WTC11 (cell line): ENCODE results near the gene SEPSECS. TPM values are rescaled to one million over a fixed set of nuclear protein-coding genes. Genes with fewer than 3 reads are reported as not detected.

Source experiments
- ATAC-seq: fragments of 200-7000 bp; cut with Tn5 transposase; 2 replicates; pipeline ENCODE4 v1.10.0; 2021; ENCODE audit warnings: mild to moderate bottlenecking, moderate library complexity
- CTCF ChIA-PET: fragments of 300-600 bp; sonication (Branson Sonifier 250); formaldehyde crosslinking; loops from one replicate; lab custom pipeline; 2021; ENCODE audit warnings: antibody characterized with exemption; lab: Charles Lee
- POLR2A ChIA-PET: fragments of 350-600 bp; sonication (Branson Sonifier 250); formaldehyde crosslinking; loops from one replicate; lab custom pipeline; 2021; ENCODE audit warnings: antibody characterized with exemption; lab: Charles Lee
- DNase-seq: peaks from one replicate; pipeline ENCODE4 v3.0.0; 2021; ENCODE audit warnings: low spot score
- H3K27ac Mint-ChIP-seq: 2 replicates; pipeline ENCODE4 v1.8.0; 2021; ENCODE audit warnings: mixed read lengths
- H3K27me3 Mint-ChIP-seq: 2 replicates; pipeline ENCODE4 v1.8.0; 2021; ENCODE audit warnings: low read depth, mild to moderate bottlenecking, moderate library complexity, mixed read lengths
- H3K36me3 Mint-ChIP-seq: 2 replicates; pipeline ENCODE4 v1.8.0; 2021; ENCODE audit warnings: mixed read lengths
- H3K4me1 Mint-ChIP-seq: 2 replicates; pipeline ENCODE4 v1.8.0; 2022; ENCODE audit warnings: mixed read lengths
- H3K4me3 Mint-ChIP-seq: 2 replicates; pipeline ENCODE4 v1.8.0; 2021; ENCODE audit warnings: mild to moderate bottlenecking, moderate library complexity, mixed read lengths
- H3K9me3 Mint-ChIP-seq: 2 replicates; pipeline ENCODE4 v1.8.0; 2021; ENCODE audit warnings: mixed read lengths
- CTCF ChIP-seq: fragments of 200-600 bp; IDR thresholded peaks from 2 replicates; pipeline ENCODE4 v1.8.0; 2022; ENCODE audit warnings: antibody characterized with exemption
- ESRRA ChIP-seq: sonication (generic); formaldehyde crosslinking; IDR thresholded peaks from 2 replicates; pipeline ENCODE4 v1.8.1; 2022; ENCODE audit warnings: mild to moderate bottlenecking, missing genetic modification reagents, borderline replicate concordance
- FOXK1 ChIP-seq: sonication (generic); formaldehyde crosslinking; IDR thresholded peaks from 2 replicates; pipeline ENCODE4 v1.8.0; 2022; ENCODE audit warnings: mild to moderate bottlenecking, moderate library complexity, missing genetic modification reagents
- GTF2I ChIP-seq: fragments of 250-450 bp; sonication (Bioruptor Pico); conservative IDR thresholded peaks from 2 replicates; pipeline ENCODE4 v1.4.0; 2021; ENCODE audit warnings: mild to moderate bottlenecking
- HMGXB4 ChIP-seq: sonication (generic); formaldehyde crosslinking; IDR thresholded peaks from 2 replicates; pipeline ENCODE4 v1.8.1; 2023; ENCODE audit warnings: mild to moderate bottlenecking, moderate library complexity, missing genetic modification reagents
- IRF2 ChIP-seq: sonication (generic); formaldehyde crosslinking; IDR thresholded peaks from 2 replicates; pipeline ENCODE4 v1.8.0; 2022; ENCODE audit warnings: low read depth, missing genetic modification reagents, borderline replicate concordance
- MAX ChIP-seq: sonication (generic); formaldehyde crosslinking; IDR thresholded peaks from 2 replicates; pipeline ENCODE4 v1.8.0; 2022; ENCODE audit warnings: mild to moderate bottlenecking, missing genetic modification reagents
- MLX ChIP-seq: sonication (generic); formaldehyde crosslinking; IDR thresholded peaks from 2 replicates; pipeline ENCODE4 v1.8.1; 2023; ENCODE audit warnings: mild to moderate bottlenecking, missing genetic modification reagents, moderate library complexity
- MXD4 ChIP-seq: fragments of 250-450 bp; sonication (Bioruptor Pico); IDR thresholded peaks from 2 replicates; pipeline ENCODE4 v1.8.0; 2021; ENCODE audit warnings: mild to moderate bottlenecking, moderate library complexity, borderline replicate concordance
- PRRX2 ChIP-seq: fragments of 250-450 bp; sonication (Bioruptor Pico); IDR thresholded peaks from 2 replicates; pipeline ENCODE4 v1.8.0; 2021; ENCODE audit warnings: mild to moderate bottlenecking
- TCF7 ChIP-seq: sonication (generic); formaldehyde crosslinking; IDR thresholded peaks from 2 replicates; pipeline ENCODE4 v1.8.0; 2022; ENCODE audit warnings: mild to moderate bottlenecking, low read depth, missing genetic modification reagents, moderate library complexity
- TEAD4 ChIP-seq: sonication (generic); formaldehyde crosslinking; IDR thresholded peaks from 2 replicates; pipeline ENCODE4 v1.8.0; 2022; ENCODE audit warnings: mild to moderate bottlenecking, missing genetic modification reagents
- TP53 ChIP-seq: sonication (generic); formaldehyde crosslinking; IDR thresholded peaks from 2 replicates; pipeline ENCODE4 v1.8.1; 2023; ENCODE audit warnings: mild to moderate bottlenecking, missing genetic modification reagents
- ZBTB43 ChIP-seq: sonication (generic); formaldehyde crosslinking; IDR thresholded peaks from 2 replicates; pipeline ENCODE4 v1.8.1; 2023; ENCODE audit warnings: mild to moderate bottlenecking, missing genetic modification reagents
- ZNF121 ChIP-seq: sonication (generic); formaldehyde crosslinking; IDR thresholded peaks from 2 replicates; pipeline ENCODE4 v1.8.0; 2023; ENCODE audit warnings: missing genetic modification reagents
- ZNF317 ChIP-seq: sonication (generic); formaldehyde crosslinking; IDR thresholded peaks from 2 replicates; pipeline ENCODE4 v1.8.1; 2023; ENCODE audit warnings: low read depth, mild to moderate bottlenecking, moderate library complexity, missing genetic modification reagents, borderline replicate concordance
- ZNF425 ChIP-seq: fragments of 250-450 bp; sonication (Bioruptor Pico); conservative IDR thresholded peaks from 2 replicates; pipeline ENCODE4 v1.9.0; 2021; ENCODE audit warnings: mild to moderate bottlenecking
- ZNF532 ChIP-seq: fragments of 250-450 bp; sonication (Bioruptor Pico); IDR thresholded peaks from 2 replicates; pipeline ENCODE4 v1.9.0; 2021; ENCODE audit warnings: mild to moderate bottlenecking, borderline replicate concordance
- ZSCAN18 ChIP-seq: fragments of 250-450 bp; sonication (Bioruptor Pico); IDR thresholded peaks from 2 replicates; pipeline ENCODE4 v2.1.2; 2022; ENCODE audit warnings: mild to moderate bottlenecking, moderate library complexity
- total RNA-seq: library from RNA; stranded (reverse); gene quantifications from 3 replicates; pipeline ENCODE4 v1.2.3, GENCODE V29; 2021

Gene SEPSECS
- total RNA-seq, 1 experiment from 2014 or later = 6.2 TPM

GRCh38 chr4:25112366-25112994 is 47.8 kb downstream of the SEPSECS start:
- CTCF ChIA-PET = no interaction called here
- Mint-ChIP-seq H3K27ac (no peak overlapping the region), H3K4me1 (peaks cover 3% of the 10 kb centered on the region; the same call in 1 of the 2 replicates), H3K9me3 (peaks cover 4% of the 10 kb centered on the region; the same call in 1 of the 2 replicates), H3K27me3 (no peaks in the 10 kb centered on the region; the same call in none of the 2 replicates), H3K4me3 (no peak overlapping the region), H3K36me3 (no peaks in the 10 kb centered on the region)
- ATAC-seq (no peak), DNase-seq (no peak)
- TF ChIP-seq ZNF121 (CRISPR knock-in tag) (no peak), ESRRA (CRISPR knock-in tag) (no peak), HMGXB4 (CRISPR knock-in tag) (no peak), MXD4 (CRISPR knock-in tag) (no peak), FOXK1 (CRISPR knock-in tag) (no peak), ZBTB43 (CRISPR knock-in tag) (no peak), PRRX2 (CRISPR knock-in tag) (no peak), ZNF317 (CRISPR knock-in tag) (no peak), ZNF425 (CRISPR knock-in tag) (no peak), TCF7 (CRISPR knock-in tag) (no peak), TP53 (CRISPR knock-in tag) (no peak), MLX (CRISPR knock-in tag) (no peak), TEAD4 (CRISPR knock-in tag) (no peak), ZSCAN18 (CRISPR knock-in tag) (no peak)
- POLR2A ChIA-PET = no interaction called here

GRCh38 chr4:25111648-25112196 is 48.5 kb downstream of the SEPSECS start:
- ChIA-PET POLR2A (no interaction called here), CTCF (interaction anchor here (1.2 kb wide), 1 partner anchor 66 kb away, joined by 3 read pairs; no protein-coding TSS in a partner anchor)
- TF ChIP-seq GTF2I (CRISPR knock-in tag) (no peak), MAX (CRISPR knock-in tag) (no peak), ZNF532 (no peak), CTCF (no peak), IRF2 (CRISPR knock-in tag) (no peak)

More at GRCh38 chr4:25111648-25112196, 48.5 kb downstream of the SEPSECS start:
- Mint-ChIP-seq H3K36me3 (no peaks in the 10 kb centered on the region), H3K9me3 (peaks cover 4% of the 10 kb centered on the region; the same call in 1 of the 2 replicates), H3K27ac (no peak overlapping the region), H3K4me1 (peaks cover 3% of the 10 kb centered on the region; the same call in 1 of the 2 replicates), H3K27me3 (no peaks in the 10 kb centered on the region; the same call in none of the 2 replicates), H3K4me3 (no peak overlapping the region)
- DNase-seq (no peak), ATAC-seq (no peak)
